GM12892 (cell line): ENCODE measurements around the gene MATCAP1.

ENCODE experiments used
- DNase-seq: peaks from one replicate; pipeline ENCODE4 v3.0.0; 2011; ENCODE audit not compliant: insufficient read length
- FAIRE-seq: peaks from 2 replicates; lab custom pipeline; 2011; peaks lifted over from hg19 to GRCh38; lab: Jason Lieb, UNC
- POLR2A ChIP-seq: IDR thresholded peaks from 2 replicates; pipeline ENCODE4 v1.6.1; 2011; ENCODE audit warnings: low read depth, low read length, control low read depth
- POLR2AphosphoS5 ChIP-seq: IDR thresholded peaks from 2 replicates; pipeline ENCODE4 v1.6.1; 2011; ENCODE audit warnings: low read depth, low read length, control low read depth
- TAF1 ChIP-seq: IDR thresholded peaks from 2 replicates; pipeline ENCODE4 v1.6.1; 2011; ENCODE audit warnings: low read depth, mild to moderate bottlenecking, control low read depth, low read length, borderline replicate concordance

Gene MATCAP1

DNA sequence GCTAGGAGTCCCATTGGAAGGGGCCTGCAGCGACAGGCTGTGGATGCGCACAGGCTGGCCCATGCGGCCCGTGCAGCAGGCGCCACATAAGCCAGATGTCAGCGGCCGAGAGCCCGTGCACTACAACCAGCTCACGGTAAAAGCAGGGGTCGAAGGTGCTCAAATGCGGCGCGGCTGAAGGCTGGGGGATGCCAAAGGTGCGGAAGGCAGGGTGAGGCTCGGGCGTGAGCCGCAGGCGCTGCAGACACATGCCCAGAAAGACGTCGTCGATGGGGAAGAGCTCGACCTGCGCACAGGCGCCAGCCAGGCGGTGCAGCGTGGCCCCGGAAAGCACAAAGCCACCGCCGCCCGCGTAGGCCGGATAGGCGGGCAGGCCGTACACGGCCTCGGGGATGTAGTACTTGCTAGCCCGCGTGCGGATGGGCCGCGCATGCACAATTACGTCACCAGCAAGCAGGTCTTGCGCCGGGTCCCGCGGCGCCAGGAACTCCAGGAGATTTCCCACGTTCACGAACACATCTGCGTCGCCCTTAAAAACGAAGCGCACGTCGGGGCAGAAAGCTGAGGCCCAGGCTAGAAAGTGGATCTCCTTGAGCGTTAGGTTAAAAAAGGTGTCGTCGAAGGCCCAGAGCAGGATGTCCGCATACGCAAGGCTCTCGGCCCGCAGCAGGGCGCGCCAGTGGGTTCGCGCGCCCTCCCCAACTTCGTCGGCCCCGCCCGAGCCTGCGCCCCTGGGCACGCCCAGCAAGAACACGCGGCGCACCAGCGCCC, 34.3 kb downstream of the MATCAP1 start:
- FAIRE-seq (no peak), DNase-seq (no peak)
- no peak for TF ChIP-seq POLR2A
- TF ChIP-seq POLR2AphosphoS5: no peak
- no peak for TF ChIP-seq TAF1

DNA sequence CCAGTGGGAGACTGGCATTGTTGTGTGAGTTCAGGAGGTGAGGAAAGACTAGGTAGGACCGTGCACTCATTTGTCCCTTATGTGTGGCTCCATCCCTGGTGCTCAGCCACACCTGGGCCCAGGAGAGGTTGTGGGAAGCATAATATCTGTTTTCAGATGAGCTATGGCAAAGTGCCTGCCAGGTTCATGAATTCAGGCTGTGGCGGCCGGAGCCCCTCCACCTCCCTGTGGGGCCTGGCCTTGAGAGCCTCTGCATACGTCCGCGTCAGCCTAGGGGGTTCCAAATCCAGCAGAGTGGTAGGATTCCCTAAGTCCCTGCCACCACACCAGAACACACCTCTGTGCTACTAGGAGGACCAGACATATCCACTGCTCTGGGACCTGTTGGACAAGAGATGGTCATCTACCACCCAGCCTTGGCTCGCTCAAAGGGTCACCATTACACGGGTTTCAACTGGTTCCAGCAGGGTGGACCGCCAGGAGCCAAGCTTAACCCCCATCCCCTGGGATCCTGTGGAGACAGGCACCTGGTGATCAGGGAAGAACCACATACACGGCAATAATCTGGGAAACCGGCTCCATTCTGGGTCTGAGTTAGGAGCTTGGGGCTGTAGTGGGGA, 35.0 kb downstream of the MATCAP1 start:
- no peak for FAIRE-seq
- no peak for TF ChIP-seq TAF1
- no peak for TF ChIP-seq POLR2A
- TF ChIP-seq POLR2AphosphoS5: no peak
- no peak for DNase-seq

GRCh38 chr16:67148221-67148620, 35.5 kb downstream of the MATCAP1 start:
- DNase-seq (no peak), FAIRE-seq (no peak)
- TF ChIP-seq POLR2A (no peak), TAF1 (no peak), POLR2AphosphoS5 (no peak)

DNA sequence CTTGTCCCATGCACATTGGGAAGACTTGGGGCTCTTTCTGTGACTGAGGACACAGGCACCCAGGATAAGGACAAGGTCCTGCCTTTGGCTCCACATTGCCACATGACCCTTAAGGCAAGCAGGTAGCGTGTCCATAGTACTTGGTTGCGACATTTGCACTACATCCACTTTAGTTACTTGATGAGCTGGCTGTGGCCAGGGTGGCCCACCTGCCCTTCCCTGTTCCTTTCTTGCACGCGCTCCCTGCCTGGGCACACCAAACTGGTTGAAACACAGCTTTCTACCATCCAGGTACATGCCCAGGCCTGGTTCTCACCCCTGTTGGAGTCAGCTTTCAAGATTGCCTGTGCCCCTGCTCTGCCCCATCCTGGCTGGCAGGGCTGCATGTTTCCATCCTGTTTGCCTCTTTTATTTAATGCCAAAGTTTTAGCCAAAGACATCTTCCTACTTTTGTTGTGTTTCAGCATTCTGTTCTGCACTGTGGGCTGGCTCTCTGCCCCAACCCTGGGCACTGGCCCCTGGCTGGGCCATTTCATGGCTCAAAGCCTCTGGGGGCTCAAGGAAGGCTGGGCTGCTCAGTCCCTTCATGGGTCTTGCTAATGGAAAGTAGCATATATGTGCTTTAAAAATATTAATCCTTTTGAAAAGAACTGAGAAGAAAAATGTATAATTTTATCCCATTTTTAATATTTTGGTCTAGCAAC, 36.2 kb downstream of the MATCAP1 start:
- no peak for FAIRE-seq
- no peak for DNase-seq
- TF ChIP-seq TAF1 (no peak), POLR2AphosphoS5 (no peak), POLR2A (no peak)

- TF ChIP-seq TAF1: no peak
- no peak for TF ChIP-seq POLR2A
- TF ChIP-seq POLR2AphosphoS5: no peak
- FAIRE-seq (no peak), DNase-seq (no peak)
These were observed 37.0 kb downstream of the MATCAP1 start for GRCh38 chr16:67146523-67147357.

DNA sequence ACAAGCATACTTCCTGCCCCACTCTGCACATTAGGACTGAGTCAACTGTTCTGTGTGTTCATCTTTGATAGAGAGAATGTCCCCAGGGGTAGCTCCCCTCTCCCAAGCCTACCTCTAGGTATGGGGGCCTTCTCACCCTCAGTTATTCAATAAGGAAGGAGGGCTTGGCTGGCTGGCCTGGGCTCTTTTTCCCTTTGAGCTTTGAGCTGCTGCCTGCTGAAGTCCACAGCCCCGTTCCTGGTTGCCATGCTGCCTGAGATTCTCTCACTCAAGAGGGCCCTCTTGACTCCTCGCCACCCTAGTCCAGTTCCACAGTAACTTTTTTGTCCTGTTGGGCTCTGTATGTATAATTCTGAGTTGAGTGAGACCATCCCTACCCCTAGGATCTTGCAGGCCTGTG, 38.0 kb downstream of the MATCAP1 start:
- TF ChIP-seq POLR2AphosphoS5 (no peak), POLR2A (no peak), TAF1 (no peak)
- DNase-seq (no peak), FAIRE-seq (no peak)

DNA sequence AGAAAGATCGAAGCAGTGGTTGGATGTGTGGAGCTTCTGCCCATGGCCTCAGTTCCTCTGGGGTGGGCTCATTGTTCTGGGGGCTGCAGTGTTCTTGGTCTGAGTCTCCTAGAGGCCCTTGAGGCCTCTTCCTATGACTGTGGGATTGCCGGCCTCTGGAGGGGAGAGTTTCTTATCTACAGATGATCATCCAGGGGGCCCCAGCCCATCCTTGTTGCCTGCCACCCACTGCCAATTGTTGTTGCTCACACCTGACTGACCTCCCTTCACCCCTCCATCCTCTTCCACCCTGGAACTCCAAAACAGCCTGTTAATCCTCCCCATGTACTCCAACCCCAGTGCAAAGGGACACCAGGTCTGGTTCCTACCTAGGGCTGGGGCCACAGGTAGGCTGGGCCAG, 38.8 kb downstream of the MATCAP1 start:
- DNase-seq: no peak
- FAIRE-seq: no peak
- no peak for TF ChIP-seq POLR2AphosphoS5
- no peak for TF ChIP-seq POLR2A
- no peak for TF ChIP-seq TAF1

DNA sequence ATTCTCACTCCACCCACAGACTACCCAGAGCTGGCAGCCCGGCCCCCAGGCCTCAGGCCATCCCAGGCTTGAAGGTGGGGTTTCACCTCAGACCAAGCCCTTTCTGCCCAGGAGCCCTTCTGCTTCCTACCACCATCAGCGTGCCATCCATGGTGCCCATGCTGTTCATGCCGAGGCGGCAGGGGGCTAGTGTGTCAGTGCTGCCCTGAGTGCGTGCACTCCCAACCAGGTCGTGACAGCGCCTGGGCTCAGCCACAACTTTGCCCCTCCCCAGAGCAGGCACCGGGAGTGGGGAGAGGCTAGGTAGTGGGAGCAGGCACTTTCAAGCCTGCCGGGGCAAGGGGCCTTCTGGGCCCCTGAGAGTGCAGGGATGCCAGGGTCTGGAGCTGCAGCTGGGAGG, 41.4 kb downstream of the MATCAP1 start:
- FAIRE-seq: no peak
- no peak for DNase-seq
- no peak for TF ChIP-seq POLR2A
- no peak for TF ChIP-seq POLR2AphosphoS5
- no peak for TF ChIP-seq TAF1

GRCh38 chr16:67141391-67141790, 42.4 kb downstream of the MATCAP1 start:
- TF ChIP-seq TAF1: no peak
- FAIRE-seq (no peak), DNase-seq (no peak)

GRCh38 chr16:67137605-67138004, 46.2 kb downstream of the MATCAP1 start:
- no peak for TF ChIP-seq POLR2AphosphoS5
- no peak for TF ChIP-seq POLR2A
- TF ChIP-seq TAF1: no peak
- DNase-seq: no peak
- no peak for FAIRE-seq

DNA sequence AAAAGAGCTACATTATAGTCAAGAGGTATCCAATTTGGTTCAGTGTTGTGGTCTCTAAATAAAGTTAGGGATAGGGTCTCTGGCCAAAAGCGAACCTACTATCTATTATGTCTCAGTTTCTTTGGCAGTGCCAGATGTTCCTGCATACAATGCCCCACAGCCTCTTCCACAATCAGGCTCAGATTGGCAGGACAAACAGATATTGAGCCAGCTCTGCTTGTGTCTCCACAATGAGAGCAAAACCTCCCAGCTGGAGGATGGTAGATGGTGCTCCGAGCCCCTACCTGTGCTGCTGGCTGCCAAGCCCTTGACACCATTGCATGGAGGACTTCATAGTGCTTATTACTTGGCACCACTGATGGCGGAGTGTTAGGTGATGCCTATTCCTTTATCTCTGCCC, 54.3 kb downstream of the MATCAP1 start:
- TF ChIP-seq POLR2AphosphoS5 (no peak), POLR2A (no peak), TAF1 (no peak)
- DNase-seq: no peak
- no peak for FAIRE-seq
